Pancreas (tissue), 10 donors: Measurements from ENCODE around the gene EPHB4. TPM values are rescaled to one million over a fixed set of nuclear protein-coding genes. Genes with fewer than 3 reads are reported as not detected.
A peak's percentile ranks its signal among the peaks of the same experiment; 100 is the strongest.

Experiments used
- ATAC-seq, 4 donors: fragments of 200-7000 bp; cut with Tn5 transposase; one replicate each; pipeline versions ENCODE4 v1.8.0 to v1.9.1; 2020; ENCODE audit warnings: mild to moderate bottlenecking in 4 of 4, moderate library complexity in 4 of 4
- DNase-seq, 6 donors: peaks; one replicate each; pipeline ENCODE4 v3.0.0-alpha.2; 2020
- FAIRE-seq: peaks from 2 replicates; lab custom pipeline; 2012; peaks lifted over from hg19 to GRCh38; lab: Jason Lieb, UNC
- H3K27ac ChIP-seq, 4 donors: fragments of 200-600 bp; sonication (generic); 1 replicate in 3 of 4; 2 replicates in 1 of 4; pipeline versions ENCODE4 v1.5.0 to v1.8.0; 2020
- H3K27me3 ChIP-seq, 4 donors: fragments of 200-600 bp; one replicate each; pipeline ENCODE4 v1.8.0; 2021
- H3K36me3 ChIP-seq, 3 donors: fragments of 200-600 bp; sonication (generic) in 1 of 3; one replicate each; pipeline versions ENCODE4 v1.5.0 to v1.8.0; 2020 to 2021
- H3K4me1 ChIP-seq, 3 donors: fragments of 200-600 bp; one replicate each; pipeline ENCODE4 v1.8.0; 2021
- H3K4me3 ChIP-seq, 4 donors: fragments of 200-600 bp; sonication (generic) in 2 of 4; one replicate each; pipeline versions ENCODE4 v1.5.0 to v1.8.0; 2020 to 2021
- H3K9me3 ChIP-seq, 4 donors: fragments of 200-600 bp; one replicate each; pipeline ENCODE4 v1.8.0; 2021
- WGBS, 2 donors: extraction: QIAGEN DNeasy Blood & Tissue Kit; methylation state at CpG; one replicate each; pipeline ENCODE4 v1.1.7; 2013; 5-methylcytosine and 5-hydroxymethylcytosine counted together
- intact Hi-C, 3 donors: fragments of 100-400 bp; cut with DNase I; formaldehyde crosslinking; loops; one replicate each; pipeline versions ENCODE4 v1.11.1 to v1.14.2; 2022
- polyA plus RNA-seq, 2 donors: library from polyadenylated mRNA; stranded (reverse); fragments of 200-250 nt; gene quantifications; one replicate each; pipeline ENCODE4 v1.2.3, GENCODE V29; 2013
- total RNA-seq, 6 donors: library from RNA; stranded (reverse); fragmentation: NEBNext Ultra II Directional in 4 of 6; extraction: Animal tissue kit (Norgen Biotek cat#: 25700) in 4 of 6; gene quantifications; one replicate each; pipeline versions ENCODE4 v1.2.1 to v1.2.4, GENCODE V29; 2021 to 2023
- TF ChIP-seq, protein P1 (sequence below), 4 donors: fragments of 200-600 bp; sonication (generic) in 3 of 4; IDR thresholded peaks; one replicate each; pipeline versions ENCODE4 v1.5.0 to v1.8.0; 2021; ENCODE audit warnings: antibody characterized with exemption in 4 of 4
- donor health status: healthy with polysubstance abuse.
- donor health status: DM: no; HTN: no; CAD: no; lungs with moderate emphysema.
- donor health status: DM: no; HTN: no; CAD: no.
- donor health status: control.
- donor health status: control.
- donor health status: Bipolar disorder and iron deficiency.
- donor health status: DM: yes; HTN: yes; CAD: no.
- donor health status: DM: no; HTN: no; CAD: no.
- donor health status: DM: no; HTN: no; CAD: no.
- donor health status: DM: yes; HTN: yes; CAD: no.

Gene EPHB4
- total RNA-seq = 10 to 100 TPM; 21.8 to 32.9 (median 27.5) TPM
- 10 to 100 TPM; 15.8 to 20.5 TPM for polyA plus RNA-seq

GRCh38 chr7:100827330-100828226, at the start of gene EPHB4:
Gene EPHB4, minus strand, starts transcription at chr7:100827523. Its CDS starts 493 bp downstream, at chr7:100827030.
- DNase-seq = peak; percentile 83 to 88 (median 86)
- Histone ChIP-seq H3K27me3 (no peaks in the 10 kb centered on the region), H3K4me3 (peak within 1 kb of the TSS; percentile 43 to 74 (median 63)), H3K9me3 (no peaks in the 10 kb centered on the region), H3K4me1 (peaks cover 6 to 20% (median 20%) of the 10 kb centered on the region in 3 donors), H3K27ac (peak within 1 kb of the TSS; percentile 22 to 75 (median 70)), H3K36me3 (peaks cover 0 to 11% (median 9%) of the 10 kb centered on the region in 3 donors)
- peak; percentile 75 to 84 (median 82) for ATAC-seq
- TF ChIP-seq, protein P1, sequence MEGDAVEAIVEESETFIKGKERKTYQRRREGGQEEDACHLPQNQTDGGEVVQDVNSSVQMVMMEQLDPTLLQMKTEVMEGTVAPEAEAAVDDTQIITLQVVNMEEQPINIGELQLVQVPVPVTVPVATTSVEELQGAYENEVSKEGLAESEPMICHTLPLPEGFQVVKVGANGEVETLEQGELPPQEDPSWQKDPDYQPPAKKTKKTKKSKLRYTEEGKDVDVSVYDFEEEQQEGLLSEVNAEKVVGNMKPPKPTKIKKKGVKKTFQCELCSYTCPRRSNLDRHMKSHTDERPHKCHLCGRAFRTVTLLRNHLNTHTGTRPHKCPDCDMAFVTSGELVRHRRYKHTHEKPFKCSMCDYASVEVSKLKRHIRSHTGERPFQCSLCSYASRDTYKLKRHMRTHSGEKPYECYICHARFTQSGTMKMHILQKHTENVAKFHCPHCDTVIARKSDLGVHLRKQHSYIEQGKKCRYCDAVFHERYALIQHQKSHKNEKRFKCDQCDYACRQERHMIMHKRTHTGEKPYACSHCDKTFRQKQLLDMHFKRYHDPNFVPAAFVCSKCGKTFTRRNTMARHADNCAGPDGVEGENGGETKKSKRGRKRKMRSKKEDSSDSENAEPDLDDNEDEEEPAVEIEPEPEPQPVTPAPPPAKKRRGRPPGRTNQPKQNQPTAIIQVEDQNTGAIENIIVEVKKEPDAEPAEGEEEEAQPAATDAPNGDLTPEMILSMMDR (IDR thresholded peaks at IDR 0.05) = no peak
- 1% methylated on average over 45 to 80 of the region's 80 CpGs for WGBS, 2 donors
- intact Hi-C loops = no loop called here
- no peak for FAIRE-seq

GRCh38 chr7:100875356-100875751, 48.0 kb upstream of the EPHB4 start:
- no peaks in the 10 kb centered on the region for H3K27me3 ChIP-seq
- ATAC-seq = peak; percentile 46 to 55 (median 54)
- H3K9me3 ChIP-seq = no peaks in the 10 kb centered on the region
- H3K36me3 ChIP-seq = peaks cover 0 to 19% (median 13%) of the 10 kb centered on the region in 3 donors
- peak overlapping the region; percentile 84 to 94 (median 87) for H3K27ac ChIP-seq
- no peak for FAIRE-seq
- peak overlapping the region; percentile 88 to 97 (median 90) for H3K4me3 ChIP-seq
- peaks cover 8 to 27% (median 20%) of the 10 kb centered on the region in 3 donors for H3K4me1 ChIP-seq
- TF ChIP-seq, protein P1 (IDR thresholded peaks at IDR 0.05) = no peak
- DNase-seq = no peak
- intact Hi-C loops = no loop called here
- 0 to 1% methylated on average over 33 to 39 of the region's 39 CpGs for WGBS, 2 donors

- peaks cover 0 to 19% (median 13%) of the 10 kb centered on the region in 3 donors for H3K36me3 ChIP-seq
- H3K4me1 ChIP-seq = peaks cover 8 to 27% (median 20%) of the 10 kb centered on the region in 3 donors
- DNase-seq = peak; percentile 97 to 99 (median 98)
- H3K4me3 ChIP-seq = peak within 1 kb of the TSS; percentile 88 to 97 (median 90)
- FAIRE-seq = peak; percentile 78
- no peaks in the 10 kb centered on the region for H3K9me3 ChIP-seq
- TF ChIP-seq, protein P1 (IDR thresholded peaks at IDR 0.05) = peak; percentile 31 to 61 (median 48)
- no peaks in the 10 kb centered on the region for H3K27me3 ChIP-seq
- H3K27ac ChIP-seq = peak within 1 kb of the TSS; percentile 84 to 94 (median 87)
- 1% methylated on average over 65 to 79 of the region's 79 CpGs for WGBS, 2 donors
- intact Hi-C loops = no loop called here
- peak; percentile 95 to 98 (median 96) for ATAC-seq
These were observed 47.4 kb upstream of the EPHB4 start, which contains the start of gene SRRT for GRCh38 chr7:100874577-100875355. Gene SRRT, plus strand, starts transcription at chr7:100875103. Its CDS starts 488 bp downstream, at chr7:100875591.

DNA sequence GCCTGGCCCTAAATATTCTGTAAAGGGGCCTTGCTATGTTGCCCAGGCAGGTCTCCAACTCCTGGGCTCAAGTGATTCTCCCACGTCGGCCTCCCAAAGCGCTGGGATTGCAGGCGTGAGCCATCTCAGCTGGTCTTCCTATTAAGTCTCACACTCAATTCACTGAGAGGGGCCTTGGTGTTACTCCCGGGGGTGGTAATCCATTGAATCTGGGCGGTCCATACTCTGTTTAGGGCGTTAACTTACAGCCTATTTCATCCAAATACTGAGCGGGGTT, 46.9 kb upstream of the EPHB4 start:
- 42 to 52% methylated on average over 8 of the region's 8 CpGs for WGBS, 2 donors
- ATAC-seq (peak in 1 of 4 donors; percentile 0), FAIRE-seq (no peak), DNase-seq (peak in 1 of 6 donors; percentile 40)
- intact Hi-C loops = no loop called here
- no peaks in the 10 kb centered on the region for H3K9me3 ChIP-seq
- H3K27ac ChIP-seq = peak overlapping the region; percentile 84 to 94 (median 87)
- peaks cover 8 to 27% (median 20%) of the 10 kb centered on the region in 3 donors for H3K4me1 ChIP-seq
- peak overlapping the region; percentile 88 to 97 (median 90) for H3K4me3 ChIP-seq
- no peaks in the 10 kb centered on the region for H3K27me3 ChIP-seq
- TF ChIP-seq, protein P1 (IDR thresholded peaks at IDR 0.05) = no peak
- peaks cover 0 to 19% (median 13%) of the 10 kb centered on the region in 3 donors for H3K36me3 ChIP-seq
